ENCODE results near the gene MTARC1. TPM values are rescaled to one million over a fixed set of nuclear protein-coding genes. Genes with fewer than 3 reads are reported as not detected.

The MTARC1 gene
- total and polyA plus RNA-seq, 11 donors: 2.3 to 22.8 (median 6.4) TPM

DNA sequence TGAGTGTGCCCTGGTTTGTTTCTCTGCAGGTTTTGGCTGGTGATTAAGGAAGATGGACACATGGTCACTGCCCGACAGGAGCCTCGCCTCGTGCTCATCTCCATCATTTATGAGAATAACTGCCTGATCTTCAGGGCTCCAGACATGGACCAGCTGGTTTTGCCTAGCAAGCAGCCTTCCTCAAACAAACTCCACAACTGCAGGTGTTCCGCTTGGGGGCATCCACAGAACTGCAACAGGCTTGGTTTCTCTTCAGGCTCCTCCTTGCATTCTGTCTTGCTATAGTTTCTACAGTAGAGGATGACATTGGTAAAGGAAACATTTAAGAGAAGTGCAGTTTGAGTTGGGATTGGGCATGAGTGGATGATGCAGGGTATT, 31.8 kb upstream of the MTARC1 start:
- H3K4me1 ChIP-seq: peaks cover 0 to 43% (median 31%) of the 10 kb centered on the region in 12 donors
- 90 to 98% (median 92%) methylated on average over 4 of the region's 4 CpGs for WGBS, 4 donors
- no peak for ATAC-seq
- no peaks in the 10 kb centered on the region for H3K9me3 ChIP-seq
- DNase-seq: no peak
- H3K27ac ChIP-seq: peak overlapping the region in 1 of 12 donors; percentile 25
- H3K27me3 ChIP-seq: no peaks in the 10 kb centered on the region
- peaks cover 0 to 51% (median 36%) of the 10 kb centered on the region in 9 donors for H3K36me3 ChIP-seq
- no peak overlapping the region for H3K4me3 ChIP-seq
- intact Hi-C loops (cut with DNase I): no loop called here
- no peak for TF ChIP-seq CTCF (IDR thresholded peaks at IDR 0.05)
- no peak for TF ChIP-seq POLR2A (IDR thresholded peaks at IDR 0.05)

DNA sequence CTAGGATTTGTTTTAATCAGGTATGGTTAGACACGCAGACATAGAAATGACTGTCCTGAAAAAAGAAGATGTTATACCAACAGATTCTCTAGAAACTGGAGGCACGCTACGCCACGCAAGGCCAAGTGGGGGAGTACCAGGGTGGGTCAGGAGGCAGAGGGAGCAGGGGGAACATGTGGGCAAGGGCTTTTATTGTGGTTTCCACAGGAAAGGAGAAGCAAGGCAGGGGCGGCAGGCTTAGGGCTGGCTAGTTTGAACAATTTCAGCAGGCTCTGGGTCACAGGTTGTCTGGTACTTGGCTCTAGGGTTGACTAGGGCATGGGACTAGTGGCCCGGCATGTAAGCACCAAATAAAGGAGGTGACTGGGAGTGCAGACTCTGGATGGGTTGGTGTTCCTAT, 31.4 kb upstream of the MTARC1 start:
- no peak overlapping the region for H3K27ac ChIP-seq
- ATAC-seq (no peak), DNase-seq (no peak)
- no peaks in the 10 kb centered on the region for H3K27me3 ChIP-seq
- WGBS, 4 donors: 88 to 96% (median 94%) methylated on average over 6 of the region's 6 CpGs
- intact Hi-C loops (cut with DNase I): no loop called here
- H3K4me1 ChIP-seq: peaks cover 0 to 39% (median 28%) of the 10 kb centered on the region in 12 donors
- H3K9me3 ChIP-seq: no peaks in the 10 kb centered on the region
- TF ChIP-seq CTCF (IDR thresholded peaks at IDR 0.05): no peak
- H3K36me3 ChIP-seq: peaks cover 0 to 55% (median 39%) of the 10 kb centered on the region in 9 donors
- H3K4me3 ChIP-seq: no peak overlapping the region

DNA sequence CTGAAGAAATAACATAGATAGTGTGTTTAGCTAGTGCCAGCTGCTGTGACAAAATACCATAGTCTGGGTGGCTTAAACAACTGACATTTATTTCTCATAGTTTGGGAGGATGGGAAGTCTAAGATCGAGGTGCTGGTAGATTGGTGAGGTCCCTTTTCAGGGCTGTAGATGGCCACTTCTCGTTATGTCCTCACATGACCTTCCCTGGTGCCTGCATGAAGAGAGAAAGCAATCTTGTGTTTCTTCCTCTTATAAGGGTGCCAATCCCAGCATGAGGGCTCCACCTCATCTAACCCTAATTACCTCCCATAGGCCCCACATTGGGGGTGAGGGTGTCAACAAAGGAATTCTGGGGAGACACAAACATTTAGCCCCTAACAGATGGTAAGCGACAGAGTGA, 29.3 kb upstream of the MTARC1 start:
- Histone ChIP-seq H3K27ac (no peak overlapping the region), H3K27me3 (no peaks in the 10 kb centered on the region), H3K4me1 (peaks cover 0 to 18% (median 11%) of the 10 kb centered on the region in 12 donors), H3K9me3 (no peaks in the 10 kb centered on the region), H3K36me3 (peaks cover 0 to 73% (median 48%) of the 10 kb centered on the region in 9 donors), H3K4me3 (no peak overlapping the region)
- TF ChIP-seq CTCF (IDR thresholded peaks at IDR 0.05): no peak
- intact Hi-C loops (cut with DNase I): no loop called here
- ATAC-seq (no peak), DNase-seq (no peak)
- 83 to 85% (median 83%) methylated on average over 3 of the region's 3 CpGs for WGBS, 4 donors

DNA sequence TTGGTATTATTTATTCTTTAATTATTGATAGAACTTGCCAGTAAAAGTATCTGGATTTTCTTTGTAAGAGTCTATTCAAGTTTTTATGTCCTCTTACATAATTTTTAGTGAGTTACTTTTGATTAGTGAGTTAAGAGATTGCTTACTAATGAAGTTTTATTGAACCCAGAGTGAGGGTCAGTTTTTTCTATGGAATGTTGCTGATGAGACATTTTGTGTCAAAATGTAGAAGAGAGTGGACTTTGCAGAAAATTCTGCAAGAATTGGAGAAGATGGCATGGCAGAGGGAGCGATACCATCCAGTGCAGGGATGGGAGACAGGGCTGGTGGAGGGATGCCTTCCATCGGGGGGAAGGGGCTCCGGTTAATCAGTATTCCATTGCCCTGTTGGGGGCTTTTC, 27.6 kb upstream of the MTARC1 start:
- TF ChIP-seq POLR2A (IDR thresholded peaks at IDR 0.05) (no peak), CTCF (IDR thresholded peaks at IDR 0.05) (no peak)
- 89 to 97% (median 95%) methylated on average over 3 of the region's 3 CpGs for WGBS, 4 donors
- intact Hi-C loops (cut with DNase I): no loop called here
- Histone ChIP-seq H3K27ac (no peak overlapping the region), H3K9me3 (no peaks in the 10 kb centered on the region), H3K4me1 (peaks cover 0 to 7% (median 0%) of the 10 kb centered on the region in 12 donors), H3K27me3 (no peaks in the 10 kb centered on the region), H3K4me3 (no peak overlapping the region), H3K36me3 (peaks cover 0 to 89% (median 64%) of the 10 kb centered on the region in 9 donors)
- DNase-seq (no peak), ATAC-seq (no peak)

Measured in heart left ventricle (tissue), 16 donors.